K562 (cell line): ENCODE results near the gene NISCH. TPM values are rescaled to one million over a fixed set of nuclear protein-coding genes. Genes with fewer than 3 reads are reported as not detected.

Experiments
- ASH1L ChIP-seq: fragments of 450-650 bp; IDR thresholded peaks from 2 replicates; pipeline ENCODE4 v1.6.1; 2018; ENCODE audit warnings: borderline replicate concordance, mild to moderate bottlenecking, low read depth; ENCODE audit not compliant: partially characterized antibody
- BRCA1 ChIP-seq, 2 experiments: fragments of 450-650 bp in 1 of 2; sonication (generic) in 1 of 2; formaldehyde crosslinking in 1 of 2; IDR thresholded peaks; 2 replicates each; pipeline versions ENCODE4 v1.5.0 to v1.6.1; 2017 to 2020; ENCODE audit warnings: mild to moderate bottlenecking in 1 of 2, missing genetic modification reagents in 1 of 2
- CHCHD3 ChIP-seq: fragments of 250-450 bp; sonication (Bioruptor Pico); IDR thresholded peaks from 2 replicates; pipeline ENCODE4 v2.1.2; 2022; ENCODE audit warnings: mild to moderate bottlenecking
- CREB3 ChIP-seq: fragments of 450-650 bp; conservative IDR thresholded peaks from 2 replicates; pipeline ENCODE4 v1.6.1; 2016; ENCODE audit warnings: missing genetic modification characterization, low read depth, mild to moderate bottlenecking, missing compliant biosample characterization, moderate library complexity
- ETV5 ChIP-seq: sonication (generic); formaldehyde crosslinking; IDR thresholded peaks from 2 replicates; pipeline ENCODE4 v1.4.0; 2020; ENCODE audit warnings: low read depth, mild to moderate bottlenecking, missing genetic modification reagents
- FOXJ2 ChIP-seq: fragments of 200-800 bp; sonication (Bioruptor generic); IDR thresholded peaks from 2 replicates; pipeline ENCODE4 v1.6.1; 2016; ENCODE audit warnings: missing genetic modification characterization, missing compliant biosample characterization
- GATAD2B ChIP-seq: fragments of 450-650 bp; IDR thresholded peaks from 2 replicates; pipeline ENCODE4 v1.6.1; 2017; ENCODE audit warnings: mild to moderate bottlenecking, borderline replicate concordance
- HIVEP1 ChIP-seq: fragments of 250-450 bp; sonication (Bioruptor Pico); IDR thresholded peaks from 2 replicates; pipeline ENCODE4 v1.4.0; 2020; ENCODE audit warnings: mild to moderate bottlenecking
- MAFK ChIP-seq: IDR thresholded peaks from 2 replicates; pipeline ENCODE4 v1.6.1; 2011; ENCODE audit warnings: low read length, improper control_type of control experiment
- MEF2A ChIP-seq: IDR thresholded peaks from 2 replicates; pipeline ENCODE4 v1.6.1; 2011; ENCODE audit warnings: low read depth, mild to moderate bottlenecking, low read length, moderate library complexity; ENCODE audit not compliant: control insufficient read depth
- MNT ChIP-seq, 2 experiments: fragments of 450-650 bp; conservative IDR thresholded peaks; 2 replicates each; pipeline ENCODE4 v1.6.1; 2017; ENCODE audit warnings: mild to moderate bottlenecking in 2 of 2, moderate library complexity in 2 of 2
- REST ChIP-seq, 2 experiments: fragments of 450-650 bp; formaldehyde crosslinking in 1 of 2; IDR thresholded peaks; 2 replicates each; pipeline versions ENCODE4 v1.4.0 to v1.6.1; 2014 to 2020; ENCODE audit warnings: mild to moderate bottlenecking in 2 of 2, borderline replicate concordance in 1 of 2, low read depth in 1 of 2
- RHOXF2B ChIP-seq: fragments of 250-450 bp; sonication (Bioruptor Pico); conservative IDR thresholded peaks from 2 replicates; pipeline ENCODE4 v1.5.1; 2021
- SIRT6 ChIP-seq: IDR thresholded peaks from one replicate; pipeline ENCODE4 v1.6.1; 2012; ENCODE audit warnings: low read depth, mild to moderate bottlenecking, control low read depth, inconsistent platforms, low read length, moderate library complexity
- ZNF134 ChIP-seq: fragments of 250-450 bp; sonication (Bioruptor Pico); conservative IDR thresholded peaks from 2 replicates; pipeline ENCODE4 v1.4.0; 2020
- ZNF316 ChIP-seq: fragments of 450-650 bp; IDR thresholded peaks from 2 replicates; pipeline ENCODE4 v1.6.1; 2016
- ZNF507 ChIP-seq: conservative IDR thresholded peaks from 2 replicates; pipeline ENCODE4 v1.6.1; 2017; ENCODE audit warnings: missing genetic modification characterization, missing compliant biosample characterization
- ZNF551 ChIP-seq: fragments of 250-450 bp; sonication (Bioruptor Pico); IDR thresholded peaks from 2 replicates; pipeline ENCODE4 v1.5.0; 2021; ENCODE audit warnings: mild to moderate bottlenecking, moderate library complexity
- ZNF780A ChIP-seq: fragments of 250-450 bp; sonication (Bioruptor Pico); IDR thresholded peaks from 2 replicates; pipeline ENCODE4 v1.5.0; 2021; ENCODE audit warnings: mild to moderate bottlenecking
- polyA plus RNA-seq, 8 experiments: library from polyadenylated mRNA; depleted of rRNA in 4 of 8; stranded (reverse) in 5 of 8; unstranded in 3 of 8; fragments of >200 nt; fragmentation: Nextera tagmentation in 2 of 8; fragmentation: Illumina TruSeq in 1 of 8; extraction: Ambion mirVana in 2 of 8; extraction: Trizol in 1 of 8; gene quantifications; 2 replicates each; pipeline versions ENCODE4 v1.2.1 to v1.2.3, GENCODE V29; 2011 to 2014; ENCODE audit warnings: inconsistent platforms in 1 of 8, missing spikeins in 1 of 8
- total RNA-seq, 7 experiments: library from RNA; depleted of rRNA in 6 of 7; stranded (reverse); fragments of >200 nt in 6 of 7; fragmentation: Illumina TruSeq in 2 of 7; extraction: Trizol in 2 of 7; gene quantifications; 2 replicates each; pipeline versions ENCODE4 v1.2.1 to v1.2.3, GENCODE V29; 2011 to 2021; ENCODE audit warnings: low replicate concordance in 1 of 7

The NISCH gene
- total and polyA plus RNA-seq, 9 of the 15 experiments (the other 6 are each of a cell fraction or from before 2014, with no cell fraction given) = 0.44 to 43.5 (median 23.4) TPM

GRCh38 chr3:52533623-52534280 is 78.3 kb downstream of the NISCH start, which contains the start of gene NT5DC2 (continued):
- TF ChIP-seq ASH1L = no peak
- no peak for TF ChIP-seq ETV5 (CRISPR knock-in tag)
- TF ChIP-seq ZNF134 (CRISPR knock-in tag) = no peak
- no peak for TF ChIP-seq MAFK
- TF ChIP-seq MNT (conservative IDR thresholded peaks at IDR 0.05) = peak in 1 of 2 experiments; percentile 55; a peak in 2 of 4 replicates
- TF ChIP-seq ZNF780A = no peak
- no peak for TF ChIP-seq RHOXF2B (CRISPR knock-in tag)
- no peak for TF ChIP-seq CREB3 (tag)
- no peak for TF ChIP-seq BRCA1 (IDR thresholded peaks at IDR 0.05)
- TF ChIP-seq BRCA1 (CRISPR knock-in tag; IDR thresholded peaks at IDR 0.05) = no peak
- TF ChIP-seq MEF2A = no peak
- TF ChIP-seq FOXJ2 (tag) = no peak
- TF ChIP-seq ZNF316 = no peak
- TF ChIP-seq CHCHD3 (CRISPR knock-in tag) = no peak
- TF ChIP-seq ZNF551 (CRISPR knock-in tag) = no peak
- no peak for TF ChIP-seq REST (IDR thresholded peaks at IDR 0.05; ENCODE audit: borderline replicate concordance)
- no peak for TF ChIP-seq REST (CRISPR knock-in tag; IDR thresholded peaks at IDR 0.05; ENCODE audit: low read depth)
- no peak for TF ChIP-seq HIVEP1 (CRISPR knock-in tag)
- TF ChIP-seq GATAD2B = no peak
- no peak for TF ChIP-seq SIRT6
- TF ChIP-seq ZNF507 (tag) = no peak
